DMS79 treated with DMSO at 0.1 percent for 48 hours (cell line): ENCODE measurements around the gene RAD21L1.
"Not testable (repeated sequence)": the region's sequence is repeated elsewhere in the genome, so short reads cannot be mapped to it uniquely, and the experiment has no call there.

Experiments used
- DNase-seq: peaks from one replicate; lab custom pipeline; 2025; lab: John Stamatoyannopoulos, UW

The RAD21L1 gene

DNA sequence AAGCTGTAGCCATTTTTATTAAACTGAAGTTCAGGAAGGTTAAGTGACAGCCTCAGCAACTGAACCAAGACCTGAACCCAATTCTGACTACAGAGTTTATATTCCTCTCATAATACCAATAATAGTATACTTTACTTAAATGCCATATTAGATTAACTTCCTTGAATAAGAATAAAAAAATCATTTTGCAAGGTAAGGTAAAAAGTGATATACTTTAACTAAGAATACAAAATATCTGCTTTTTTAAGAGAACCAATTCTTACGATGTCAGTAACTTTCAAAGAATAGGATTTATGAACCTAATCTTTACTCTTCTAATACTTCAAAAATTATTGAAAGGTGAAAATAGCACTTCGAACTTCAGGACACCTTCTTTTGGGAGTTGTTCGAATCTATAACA lies 3.7 kb downstream of the RAD21L1 start:
- no peak for DNase-seq

DNA sequence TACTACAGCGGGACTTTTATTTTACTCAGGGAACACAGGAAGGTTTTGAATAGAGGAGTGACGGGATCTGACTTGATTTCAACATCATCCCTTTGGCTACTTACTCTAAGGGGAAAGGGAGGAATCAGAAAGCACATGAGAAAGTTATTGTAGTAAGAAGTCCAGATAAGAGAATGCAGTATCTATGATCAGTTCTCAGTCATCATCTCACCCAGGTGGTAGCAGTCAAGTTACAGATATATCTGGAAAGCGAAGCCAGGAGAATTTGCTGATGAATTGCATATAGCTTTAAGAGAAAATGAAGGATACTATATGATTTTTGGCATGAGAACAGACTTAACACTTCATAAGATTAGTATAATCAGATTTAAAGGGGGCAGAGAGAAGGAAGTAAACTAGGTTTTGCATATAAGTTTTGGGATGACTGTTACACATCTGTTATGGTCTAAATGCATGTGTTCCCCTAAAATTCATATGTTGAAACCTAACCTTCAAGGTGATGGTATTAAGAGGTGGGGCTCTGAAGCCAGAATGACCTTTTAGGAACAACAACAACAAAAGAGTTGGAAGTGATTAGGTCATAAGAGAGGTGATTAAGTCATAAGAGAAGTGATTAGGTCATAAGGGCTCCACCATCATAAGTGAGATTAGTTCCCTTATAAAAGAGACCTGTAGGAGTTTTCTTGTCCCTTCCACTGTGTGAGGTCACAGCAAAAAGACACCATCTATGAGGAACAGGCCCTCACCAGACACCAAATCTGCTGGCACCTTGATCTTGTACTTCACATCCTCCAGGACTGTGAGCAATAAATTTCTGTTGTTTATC lies 6.7 kb downstream of the RAD21L1 start:
- no peak for DNase-seq

- no peak for DNase-seq
Measured at GRCh38 chr20:1240549-1240948, 14.7 kb downstream of the RAD21L1 start.

GRCh38 chr20:1241456-1241855 lies 15.6 kb downstream of the RAD21L1 start:
- DNase-seq, result no peak

- no peak for DNase-seq
Measured at GRCh38 chr20:1242099-1242498, 16.3 kb downstream of the RAD21L1 start.

- DNase-seq, result no peak
Measured at GRCh38 chr20:1242530-1242929, 16.7 kb downstream of the RAD21L1 start.

GRCh38 chr20:1245578-1245977 lies 19.7 kb downstream of the RAD21L1 start:
- DNase-seq, result no peak

GRCh38 chr20:1247689-1248088 lies 21.8 kb downstream of the RAD21L1 start:
- DNase-seq, result no peak

- not testable (repeated sequence) for DNase-seq
Measured at GRCh38 chr20:1250282-1250681, 24.4 kb downstream of the RAD21L1 start.

- no peak for DNase-seq
Measured at GRCh38 chr20:1252416-1252815, 26.6 kb downstream of the RAD21L1 start.

- no peak for DNase-seq
Measured at GRCh38 chr20:1254254-1254653, 28.4 kb downstream of the RAD21L1 start.

GRCh38 chr20:1255675-1256074 lies 29.8 kb downstream of the RAD21L1 start:
- DNase-seq, result no peak

DNA sequence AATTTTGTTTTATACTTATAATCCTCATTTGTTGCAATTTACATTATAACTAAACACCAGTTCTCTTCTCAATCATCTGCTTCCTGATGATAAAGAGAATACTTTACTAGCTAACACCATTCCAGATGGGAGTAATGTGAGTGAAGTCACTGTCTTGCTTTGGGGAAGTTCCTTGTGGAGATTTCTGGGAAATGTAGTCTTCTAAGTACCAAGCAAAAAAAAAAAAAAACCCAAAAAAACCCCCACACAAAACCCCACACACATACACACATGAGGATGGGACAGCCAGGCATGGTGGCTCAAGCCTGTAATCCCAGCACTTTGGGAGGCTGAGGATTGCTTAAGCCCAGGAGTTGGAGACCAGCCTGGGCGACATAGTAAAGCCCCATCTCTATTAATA lies 38.0 kb downstream of the RAD21L1 start:
- no peak for DNase-seq

DNA sequence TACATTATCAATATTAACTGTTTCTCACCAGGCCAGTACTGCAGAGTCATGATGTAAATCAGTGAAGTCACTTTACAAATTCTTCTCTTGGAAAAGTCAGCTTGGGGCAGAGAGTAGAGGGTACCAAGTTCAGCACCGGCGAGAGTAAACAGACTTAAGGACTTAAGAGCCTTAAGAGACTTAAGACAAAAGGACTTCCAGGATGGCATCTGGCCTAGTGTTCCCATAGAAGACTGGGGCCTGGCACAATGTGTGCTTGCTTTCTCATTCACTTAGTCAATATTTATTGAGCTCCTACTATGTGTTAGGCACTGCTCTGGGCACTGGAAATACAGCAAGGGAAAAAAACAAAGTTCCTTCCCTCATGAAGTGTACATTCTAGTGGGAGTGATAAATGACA lies 38.9 kb downstream of the RAD21L1 start:
- no peak for DNase-seq

DNA sequence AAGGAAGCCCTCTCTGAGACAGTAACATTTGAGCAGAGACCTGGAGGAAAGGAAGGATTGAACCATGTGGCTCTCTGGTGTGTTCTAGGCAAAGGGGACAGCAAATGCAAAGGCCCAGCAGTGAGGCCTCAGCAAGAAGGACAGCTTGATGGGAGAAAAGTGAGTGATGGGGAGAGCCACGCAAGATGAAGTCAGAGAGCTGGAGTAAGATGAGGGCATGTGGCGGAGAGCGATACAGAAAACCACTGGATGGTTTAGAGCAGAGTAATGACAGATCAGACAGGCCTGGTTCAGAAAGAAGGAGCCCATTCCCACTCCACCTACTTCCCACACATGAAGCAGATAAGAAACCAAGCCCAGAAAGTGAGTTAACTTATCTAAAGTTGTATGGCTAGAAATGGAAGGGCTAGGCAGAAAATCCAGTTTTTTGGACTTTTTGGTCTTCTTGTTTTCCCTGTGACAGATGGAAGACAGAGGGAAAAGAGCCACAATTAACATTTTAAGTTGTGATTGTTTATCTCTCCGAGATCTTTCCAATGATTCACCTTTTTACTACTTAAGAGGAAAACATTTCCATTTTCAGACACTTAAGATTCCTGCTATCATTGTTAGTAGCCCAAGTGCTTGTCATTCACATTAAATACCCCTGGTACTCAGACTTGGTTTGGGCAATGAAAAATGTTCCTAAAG lies 39.5 kb downstream of the RAD21L1 start:
- DNase-seq, result no peak

DNA sequence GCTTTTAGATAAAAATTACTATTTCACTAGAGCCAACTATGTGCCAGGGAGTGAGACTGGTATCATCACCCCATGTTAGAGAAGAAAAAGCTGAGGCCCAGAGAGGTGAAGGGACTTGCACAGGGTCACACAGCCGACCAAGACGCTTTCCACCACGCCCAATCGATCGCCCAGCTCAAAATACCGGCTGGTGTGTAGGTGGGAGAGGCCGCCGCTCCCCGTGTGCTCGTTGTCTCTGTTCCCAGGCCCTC lies 40.0 kb downstream of the RAD21L1 start:
- DNase-seq, result no peak

DNA sequence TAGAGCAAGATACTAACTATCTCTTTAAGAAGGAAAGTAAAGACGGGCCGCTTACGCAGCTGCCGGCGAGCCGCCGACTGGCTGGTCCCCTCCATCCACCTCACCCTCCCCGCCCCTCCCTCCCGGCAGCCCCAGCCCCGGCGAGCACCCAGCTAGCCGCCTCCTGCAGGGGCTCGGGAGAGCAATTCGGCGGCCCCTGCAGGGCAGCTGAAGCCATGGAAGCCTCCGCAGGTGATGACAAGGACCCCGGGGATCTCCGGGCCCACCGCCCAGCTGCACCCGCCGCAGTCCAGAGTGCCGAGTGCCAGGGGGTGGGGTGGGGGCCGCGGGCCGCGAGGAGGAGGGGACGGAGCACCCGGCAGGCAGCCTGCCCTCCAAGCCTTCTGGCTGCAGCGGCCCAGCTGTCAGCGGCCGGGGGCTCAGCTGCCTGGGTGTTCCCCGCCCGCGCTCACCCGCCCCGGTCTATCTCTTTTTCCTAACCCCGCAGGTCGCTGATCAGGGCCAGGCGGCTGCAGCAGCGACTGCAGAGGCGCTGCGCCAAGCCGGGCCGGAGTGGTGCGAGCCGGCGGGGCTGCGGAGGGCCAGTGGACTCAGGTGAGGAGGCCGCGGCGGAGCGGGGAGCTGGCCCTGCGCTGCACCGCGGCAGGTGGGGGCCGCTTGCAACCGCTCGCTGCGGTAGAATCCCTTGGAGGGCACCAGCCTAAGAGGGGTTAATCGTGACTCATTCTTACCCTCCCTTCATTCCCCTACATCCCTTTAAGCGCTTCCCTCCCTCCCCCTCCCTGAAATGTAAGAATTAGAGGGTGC lies 40.5 kb downstream of the RAD21L1 start, which contains the start of gene SNPH:
Gene SNPH (plus strand): TSS at position 128 of the 807 bp plus-strand sequence. CDS start 29,946 bp downstream, outside the sequence.
- peak; percentile 15 for DNase-seq

DNA sequence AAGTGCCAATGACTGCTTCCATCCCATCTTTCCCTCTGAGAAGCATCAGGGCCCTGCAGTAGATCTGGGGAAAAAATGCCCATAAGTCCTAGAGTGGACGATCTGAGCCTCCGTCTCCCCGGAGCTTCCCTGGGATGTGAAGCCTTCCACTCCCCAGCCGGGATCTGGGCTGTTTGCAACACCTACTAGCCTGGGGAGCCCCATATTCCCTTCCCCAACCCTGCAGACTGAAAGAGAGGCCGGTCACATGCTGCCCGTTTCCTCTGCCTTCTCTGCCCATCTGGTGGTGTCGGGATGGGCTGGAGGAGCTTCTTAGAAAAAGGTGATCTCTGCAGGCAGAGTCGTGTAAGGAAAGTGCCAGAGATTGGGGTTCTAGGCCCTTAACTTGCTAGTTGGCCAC lies 41.3 kb downstream of the RAD21L1 start:
- no peak for DNase-seq

- no peak for DNase-seq
Measured at GRCh38 chr20:1267809-1268374, 42.0 kb downstream of the RAD21L1 start.

- DNase-seq, result no peak
Measured at GRCh38 chr20:1269235-1269634, 43.4 kb downstream of the RAD21L1 start.

GRCh38 chr20:1269850-1270249 lies 44.0 kb downstream of the RAD21L1 start:
- no peak for DNase-seq

DNA sequence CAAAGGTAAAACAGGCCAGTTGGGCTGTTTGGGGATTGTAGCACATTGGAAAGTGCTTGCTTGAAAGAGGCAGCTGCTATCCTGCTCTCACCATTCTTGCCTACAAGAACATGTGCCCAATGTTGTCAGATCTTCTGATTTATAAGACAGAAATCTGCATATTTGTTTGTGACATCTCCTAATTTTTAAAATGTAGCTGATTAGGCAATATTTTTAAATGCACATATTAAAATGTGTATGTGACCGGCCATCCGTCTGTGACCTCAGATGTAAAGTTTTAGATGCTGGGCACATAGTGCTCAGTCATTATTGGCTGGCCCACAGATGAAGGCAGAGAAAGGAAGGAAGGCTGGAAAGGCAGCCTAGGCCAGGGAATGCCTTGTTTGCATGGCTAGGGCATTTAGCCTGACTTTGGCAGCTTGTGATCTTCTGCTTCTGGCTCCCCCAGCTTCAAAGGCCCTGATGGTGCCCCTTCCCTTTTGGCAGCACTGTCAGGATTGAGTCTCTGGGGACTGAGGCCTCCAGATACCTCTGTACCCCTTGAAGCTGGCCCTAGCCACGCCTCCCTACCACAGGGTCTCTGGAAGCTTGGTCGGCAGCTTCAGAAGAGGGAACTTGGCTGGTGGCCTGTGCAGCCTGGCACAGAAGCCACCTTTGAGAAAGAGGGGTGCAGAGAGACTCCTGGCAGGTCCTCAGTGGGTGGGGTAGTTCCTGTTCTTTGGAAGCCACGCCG lies 46.7 kb downstream of the RAD21L1 start:
- DNase-seq, result no peak
